H9 (cell line): ENCODE data around the gene CCL11. TPM values are rescaled to one million over a fixed set of nuclear protein-coding genes. Genes with fewer than 3 reads are reported as not detected.

Experiments
- DNase-seq: peaks from one replicate; pipeline ENCODE4 v3.0.0-alpha.2; 2017
- H2AFZ ChIP-seq: one replicate; pipeline ENCODE4 v1.6.1; 2013; ENCODE audit warnings: mild to moderate bottlenecking, low read length, control low read depth, moderate library complexity
- H2AK5ac ChIP-seq: 2 replicates; pipeline ENCODE4 v1.6.1; 2013; ENCODE audit warnings: low read length, control low read depth, mixed read lengths; ENCODE audit not compliant: insufficient read length
- H2BK120ac ChIP-seq: one replicate; pipeline ENCODE4 v1.6.1; 2013; ENCODE audit warnings: low read depth, mild to moderate bottlenecking, low read length, control low read depth, inconsistent platforms; ENCODE audit not compliant: poor library complexity, severe bottlenecking
- H2BK12ac ChIP-seq: 2 replicates; pipeline ENCODE4 v1.6.1; 2013; ENCODE audit warnings: low read length, control low read depth, mixed read lengths, low read depth; ENCODE audit not compliant: insufficient read length
- H2BK15ac ChIP-seq: 2 replicates; pipeline ENCODE4 v1.6.1; 2013; ENCODE audit warnings: low read depth, low read length, control low read depth
- H2BK20ac ChIP-seq: one replicate; pipeline ENCODE4 v1.6.1; 2013; ENCODE audit warnings: low read depth, mild to moderate bottlenecking, low read length, control low read depth, inconsistent platforms; ENCODE audit not compliant: poor library complexity, severe bottlenecking
- H2BK5ac ChIP-seq: 2 replicates; pipeline ENCODE4 v1.6.1; 2013; ENCODE audit warnings: low read length, control low read depth, mixed read lengths; ENCODE audit not compliant: insufficient read length
- H3K14ac ChIP-seq: 2 replicates; pipeline ENCODE4 v1.6.1; 2013; ENCODE audit warnings: low read length, control low read depth; ENCODE audit not compliant: insufficient read depth
- H3K18ac ChIP-seq: 2 replicates; pipeline ENCODE4 v1.6.1; 2013; ENCODE audit warnings: low read depth, mild to moderate bottlenecking, mixed read lengths, low read length, control low read depth; ENCODE audit not compliant: insufficient read length
- H3K23ac ChIP-seq: 2 replicates; pipeline ENCODE4 v1.6.1; 2013; ENCODE audit warnings: low read length, control low read depth, mixed read lengths, low read depth; ENCODE audit not compliant: insufficient read length
- H3K23me2 ChIP-seq: 2 replicates; pipeline ENCODE4 v1.6.1; 2013; ENCODE audit warnings: low read depth, mild to moderate bottlenecking, mixed read lengths, low read length, control low read depth; ENCODE audit not compliant: insufficient read length, poor library complexity, severe bottlenecking
- H3K27ac ChIP-seq: 2 replicates; pipeline ENCODE4 v1.5.1; 2013; ENCODE audit warnings: low read length, control low read depth, mixed read lengths, low read depth; ENCODE audit not compliant: insufficient read length
- H3K27me3 ChIP-seq: 2 replicates; pipeline ENCODE4 v1.6.1; 2013; ENCODE audit warnings: low read length, control low read depth, inconsistent platforms; ENCODE audit not compliant: insufficient read depth
- H3K4ac ChIP-seq: 2 replicates; pipeline ENCODE4 v1.6.1; 2013; ENCODE audit warnings: low read depth, mild to moderate bottlenecking, control low read depth, inconsistent platforms, low read length, moderate library complexity
- H3K4me1 ChIP-seq: 2 replicates; pipeline ENCODE4 v1.6.1; 2013; ENCODE audit warnings: low read length, control low read depth, inconsistent platforms; ENCODE audit not compliant: insufficient read depth
- H3K4me2 ChIP-seq: 2 replicates; pipeline ENCODE4 v1.6.1; 2013; ENCODE audit warnings: low read length, control low read depth, mixed read lengths; ENCODE audit not compliant: insufficient read length, insufficient read depth
- H3K56ac ChIP-seq: 2 replicates; pipeline ENCODE4 v1.6.1; 2013; ENCODE audit warnings: low read depth, mild to moderate bottlenecking, mixed read lengths, low read length, control low read depth; ENCODE audit not compliant: insufficient read length
- H3K79me1 ChIP-seq: 2 replicates; pipeline ENCODE4 v1.6.1; 2013; ENCODE audit warnings: low read depth, mild to moderate bottlenecking, moderate library complexity, low read length, control low read depth, inconsistent platforms; ENCODE audit not compliant: insufficient read depth, poor library complexity, severe bottlenecking
- H3K79me2 ChIP-seq: 2 replicates; pipeline ENCODE4 v1.6.1; 2013; ENCODE audit warnings: low read length, control low read depth, inconsistent platforms; ENCODE audit not compliant: insufficient read depth
- H3K9ac ChIP-seq: 2 replicates; pipeline ENCODE4 v1.6.1; 2013; ENCODE audit warnings: low read length, control low read depth, mixed read lengths; ENCODE audit not compliant: insufficient read length; ENCODE audit errors: extremely low read depth
- H3K9me3 ChIP-seq: one replicate; pipeline ENCODE4 v1.6.1; 2013; ENCODE audit warnings: low read depth, low read length, inconsistent platforms; ENCODE audit not compliant: control insufficient read depth
- H3T11ph ChIP-seq: one replicate; pipeline ENCODE4 v1.6.1; 2013; ENCODE audit warnings: mild to moderate bottlenecking, low read length, control low read depth, inconsistent platforms
- H4K20me1 ChIP-seq: one replicate; pipeline ENCODE4 v1.6.1; 2013; ENCODE audit not compliant: control insufficient read depth, insufficient read length, insufficient read depth
- H4K5ac ChIP-seq: 2 replicates; pipeline ENCODE4 v1.6.1; 2013; ENCODE audit warnings: low read depth, mild to moderate bottlenecking, mixed read lengths, low read length, control low read depth; ENCODE audit not compliant: insufficient read length
- H4K8ac ChIP-seq: replicated peaks from 2 replicates; pipeline ENCODE4 v1.6.1; 2013; ENCODE audit warnings: low read length, control low read depth, mixed read lengths, low read depth; ENCODE audit not compliant: insufficient read length
- H4K91ac ChIP-seq: 2 replicates; pipeline ENCODE4 v1.6.1; 2013; ENCODE audit warnings: low read depth, mild to moderate bottlenecking, moderate library complexity, mixed read lengths, low read length, control low read depth; ENCODE audit not compliant: insufficient read length
- H3K27ac Mint-ChIP-seq, 3 experiments: 2 replicates in 2 of 3; 3 replicates in 1 of 3; pipeline ENCODE4 v1.8.0; 2020 to 2021; ENCODE audit warnings: mixed read lengths in 3 of 3, mild to moderate bottlenecking in 1 of 3, moderate library complexity in 1 of 3
- H3K27me3 Mint-ChIP-seq: 2 replicates; pipeline ENCODE4 v1.8.0; 2021; ENCODE audit warnings: low read depth, mild to moderate bottlenecking, moderate library complexity, mixed read lengths
- H3K36me3 Mint-ChIP-seq, 3 experiments: 2 replicates in 2 of 3; 3 replicates in 1 of 3; pipeline ENCODE4 v1.8.0; 2020 to 2021; ENCODE audit warnings: low read depth in 3 of 3, mixed read lengths in 3 of 3; ENCODE audit not compliant: insufficient read depth in 1 of 3
- H3K4me1 Mint-ChIP-seq, 2 experiments: 2 replicates each; pipeline ENCODE4 v1.8.0; 2020; ENCODE audit warnings: mixed read lengths in 2 of 2
- H3K4me3 Mint-ChIP-seq, 2 experiments: 2 replicates in 1 of 2; 3 replicates in 1 of 2; pipeline ENCODE4 v1.8.0; 2020 to 2021; ENCODE audit warnings: mild to moderate bottlenecking in 2 of 2, mixed read lengths in 2 of 2, moderate library complexity in 1 of 2
- H3K9me3 Mint-ChIP-seq, 2 experiments: 2 replicates in 1 of 2; 3 replicates in 1 of 2; pipeline ENCODE4 v1.8.0; 2020; ENCODE audit warnings: mild to moderate bottlenecking in 2 of 2, mixed read lengths in 2 of 2, moderate library complexity in 1 of 2
- CTCF ChIP-seq: fragments of 200-600 bp; sonication (generic); conservative IDR thresholded peaks from 3 replicates; pipeline ENCODE4 v1.8.0; 2021; ENCODE audit warnings: antibody characterized with exemption, mild to moderate bottlenecking
- WGBS: extraction: QIAGEN DNeasy Blood & Tissue Kit; methylation state at CpG from one replicate; pipeline ENCODE4 v1.1.7; 2013; ENCODE audit warnings: missing lambda C conversion rate, low lambda C conversion rate, mixed read lengths; ENCODE audit not compliant: insufficient read length; ENCODE audit errors: extremely low coverage; 5-methylcytosine and 5-hydroxymethylcytosine counted together
- total RNA-seq: library from RNA; stranded (reverse); gene quantifications from 2 replicates; pipeline ENCODE4 v1.2.1, GENCODE V29; 2021

Gene CCL11
- total RNA-seq, 1 experiment from 2014 or later = not detected

GRCh38 chr17:34276826-34277225 is 8.7 kb upstream of the CCL11 start:
- Histone ChIP-seq H4K20me1 (no peaks in the 10 kb centered on the region), H3K27me3 (no peaks in the 10 kb centered on the region), H3K9me3 (no peaks in the 10 kb centered on the region), H2AFZ (no peak overlapping the region), H3K79me2 (no peaks in the 10 kb centered on the region), H2AK5ac (no peak overlapping the region), H3K9ac (no peak overlapping the region), H3K14ac (no peak overlapping the region), H3K23me2 (no peaks in the 10 kb centered on the region), H3K4ac (no peak overlapping the region), H3K23ac (no peak overlapping the region), H3K4me2 (no peak overlapping the region), H3K79me1 (no peaks in the 10 kb centered on the region), H4K8ac (no peak overlapping the region), H4K5ac (no peak overlapping the region), H2BK15ac (no peak overlapping the region), H3K56ac (no peak overlapping the region), H2BK20ac (no peak overlapping the region), H3K4me1 (no peaks in the 10 kb centered on the region), H3K27ac (no peak overlapping the region), H3T11ph (no peak overlapping the region), H2BK120ac (no peak overlapping the region), H2BK12ac (no peak overlapping the region), H2BK5ac (no peak overlapping the region), H4K91ac (no peak overlapping the region), H3K18ac (no peak overlapping the region)
- Mint-ChIP-seq H3K4me1 (peaks cover 0 to 2% of the 10 kb centered on the region in 2 experiments; a peak in 1 of 4 replicates), H3K36me3 (no peaks in the 10 kb centered on the region), H3K27me3 (peaks cover 10% of the 10 kb centered on the region), H3K4me3 (no peak overlapping the region), H3K9me3 (no peaks in the 10 kb centered on the region), H3K27ac (no peak overlapping the region)
- no CpG with 5 or more reads among the region's 4 CpGs for WGBS
- TF ChIP-seq CTCF = no peak
- DNase-seq = no peak
